Measurements from ENCODE around the gene TXLNB.
"Not testable (repeated sequence)": the region's sequence is repeated elsewhere in the genome, so short reads cannot be mapped to it uniquely, and the experiment has no call there.

Gene TXLNB

DNA sequence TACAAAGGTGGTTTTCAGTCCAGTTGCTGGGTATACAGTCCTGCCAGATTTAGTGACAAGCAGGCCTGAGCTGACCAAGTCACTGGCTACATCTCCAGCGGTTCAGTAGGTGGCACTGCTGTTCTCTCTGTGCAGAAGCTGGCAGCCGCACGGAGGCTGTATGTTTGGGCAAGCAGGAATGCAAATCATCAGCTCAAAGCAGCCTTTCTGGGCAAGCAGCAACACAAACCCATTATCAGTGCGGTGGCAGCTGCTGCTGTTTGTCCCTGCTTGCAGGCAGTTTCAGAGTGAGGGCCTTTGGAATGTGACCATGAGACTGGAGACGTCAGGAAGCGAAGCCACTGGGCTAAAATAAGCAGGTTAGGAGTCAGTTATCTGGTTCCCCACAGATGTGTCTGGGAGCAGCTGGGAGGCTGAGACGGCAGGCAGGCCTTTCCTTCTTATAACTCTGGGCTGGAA is 72.5 kb downstream of the TXLNB start (continued):
- TF ChIP-seq, protein P1, sequence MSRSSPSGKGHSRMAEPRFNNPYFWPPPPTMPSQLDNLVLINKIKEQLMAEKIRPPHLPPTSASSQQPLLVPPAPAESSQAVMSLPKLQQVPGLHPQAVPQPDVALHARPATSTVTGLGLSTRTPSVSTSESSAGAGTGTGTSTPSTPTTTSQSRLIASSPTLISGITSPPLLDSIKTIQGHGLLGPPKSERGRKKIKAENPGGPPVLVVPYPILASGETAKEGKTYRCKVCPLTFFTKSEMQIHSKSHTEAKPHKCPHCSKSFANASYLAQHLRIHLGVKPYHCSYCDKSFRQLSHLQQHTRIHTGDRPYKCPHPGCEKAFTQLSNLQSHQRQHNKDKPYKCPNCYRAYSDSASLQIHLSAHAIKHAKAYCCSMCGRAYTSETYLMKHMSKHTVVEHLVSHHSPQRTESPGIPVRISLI (tag by site-specific recombination; IDR thresholded peaks at IDR 0.05) = no peak
- TF ChIP-seq ZNF654 (tag by site-specific recombination; IDR thresholded peaks at IDR 0.05; ENCODE audit: low read depth) = peak; percentile 92
- peak; percentile 76 for TF ChIP-seq ZNF660 (tag by site-specific recombination; IDR thresholded peaks at IDR 0.05)
- peak; percentile 86 for TF ChIP-seq ZNF2 (tag by site-specific recombination; IDR thresholded peaks at IDR 0.05)
- no peak for TF ChIP-seq ZNF658 (tag by site-specific recombination; IDR thresholded peaks at IDR 0.05)
- TF ChIP-seq ZSCAN23 (tag by site-specific recombination; IDR thresholded peaks at IDR 0.05) = no peak
- TF ChIP-seq ZBTB17 (tag by site-specific recombination; IDR thresholded peaks at IDR 0.05) = peak; percentile 46; the same call in 1 of the 2 replicates
- TF ChIP-seq OVOL3 (tag by site-specific recombination; IDR thresholded peaks at IDR 0.05) = no peak
- peak; percentile 76; the same call in 1 of the 2 replicates for TF ChIP-seq ZSCAN30 (tag by site-specific recombination; IDR thresholded peaks at IDR 0.05)
- TF ChIP-seq, protein P2, sequence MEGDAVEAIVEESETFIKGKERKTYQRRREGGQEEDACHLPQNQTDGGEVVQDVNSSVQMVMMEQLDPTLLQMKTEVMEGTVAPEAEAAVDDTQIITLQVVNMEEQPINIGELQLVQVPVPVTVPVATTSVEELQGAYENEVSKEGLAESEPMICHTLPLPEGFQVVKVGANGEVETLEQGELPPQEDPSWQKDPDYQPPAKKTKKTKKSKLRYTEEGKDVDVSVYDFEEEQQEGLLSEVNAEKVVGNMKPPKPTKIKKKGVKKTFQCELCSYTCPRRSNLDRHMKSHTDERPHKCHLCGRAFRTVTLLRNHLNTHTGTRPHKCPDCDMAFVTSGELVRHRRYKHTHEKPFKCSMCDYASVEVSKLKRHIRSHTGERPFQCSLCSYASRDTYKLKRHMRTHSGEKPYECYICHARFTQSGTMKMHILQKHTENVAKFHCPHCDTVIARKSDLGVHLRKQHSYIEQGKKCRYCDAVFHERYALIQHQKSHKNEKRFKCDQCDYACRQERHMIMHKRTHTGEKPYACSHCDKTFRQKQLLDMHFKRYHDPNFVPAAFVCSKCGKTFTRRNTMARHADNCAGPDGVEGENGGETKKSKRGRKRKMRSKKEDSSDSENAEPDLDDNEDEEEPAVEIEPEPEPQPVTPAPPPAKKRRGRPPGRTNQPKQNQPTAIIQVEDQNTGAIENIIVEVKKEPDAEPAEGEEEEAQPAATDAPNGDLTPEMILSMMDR (tag by site-specific recombination; IDR thresholded peaks at IDR 0.05) = peak; percentile 88
- no peak for TF ChIP-seq ZNF621 (tag by site-specific recombination; IDR thresholded peaks at IDR 0.05)
- no peak for TF ChIP-seq ZNF24 (tag by site-specific recombination; IDR thresholded peaks at IDR 0.05)
- TF ChIP-seq, protein P3, sequence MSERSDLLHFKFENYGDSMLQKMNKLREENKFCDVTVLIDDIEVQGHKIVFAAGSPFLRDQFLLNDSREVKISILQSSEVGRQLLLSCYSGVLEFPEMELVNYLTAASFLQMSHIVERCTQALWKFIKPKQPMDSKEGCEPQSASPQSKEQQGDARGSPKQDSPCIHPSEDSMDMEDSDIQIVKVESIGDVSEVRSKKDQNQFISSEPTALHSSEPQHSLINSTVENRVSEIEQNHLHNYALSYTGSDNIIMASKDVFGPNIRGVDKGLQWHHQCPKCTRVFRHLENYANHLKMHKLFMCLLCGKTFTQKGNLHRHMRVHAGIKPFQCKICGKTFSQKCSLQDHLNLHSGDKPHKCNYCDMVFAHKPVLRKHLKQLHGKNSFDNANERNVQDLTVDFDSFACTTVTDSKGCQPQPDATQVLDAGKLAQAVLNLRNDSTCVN (tag by site-specific recombination; optimal IDR thresholded peaks at IDR 0.05) = no peak
- TF ChIP-seq, protein P4, sequence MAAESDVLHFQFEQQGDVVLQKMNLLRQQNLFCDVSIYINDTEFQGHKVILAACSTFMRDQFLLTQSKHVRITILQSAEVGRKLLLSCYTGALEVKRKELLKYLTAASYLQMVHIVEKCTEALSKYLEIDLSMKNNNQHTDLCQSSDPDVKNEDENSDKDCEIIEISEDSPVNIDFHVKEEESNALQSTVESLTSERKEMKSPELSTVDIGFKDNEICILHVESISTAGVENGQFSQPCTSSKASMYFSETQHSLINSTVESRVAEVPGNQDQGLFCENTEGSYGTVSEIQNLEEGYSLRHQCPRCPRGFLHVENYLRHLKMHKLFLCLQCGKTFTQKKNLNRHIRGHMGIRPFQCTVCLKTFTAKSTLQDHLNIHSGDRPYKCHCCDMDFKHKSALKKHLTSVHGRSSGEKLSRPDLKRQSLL (tag by site-specific recombination; IDR thresholded peaks at IDR 0.05) = no peak
- TF ChIP-seq, protein P5, sequence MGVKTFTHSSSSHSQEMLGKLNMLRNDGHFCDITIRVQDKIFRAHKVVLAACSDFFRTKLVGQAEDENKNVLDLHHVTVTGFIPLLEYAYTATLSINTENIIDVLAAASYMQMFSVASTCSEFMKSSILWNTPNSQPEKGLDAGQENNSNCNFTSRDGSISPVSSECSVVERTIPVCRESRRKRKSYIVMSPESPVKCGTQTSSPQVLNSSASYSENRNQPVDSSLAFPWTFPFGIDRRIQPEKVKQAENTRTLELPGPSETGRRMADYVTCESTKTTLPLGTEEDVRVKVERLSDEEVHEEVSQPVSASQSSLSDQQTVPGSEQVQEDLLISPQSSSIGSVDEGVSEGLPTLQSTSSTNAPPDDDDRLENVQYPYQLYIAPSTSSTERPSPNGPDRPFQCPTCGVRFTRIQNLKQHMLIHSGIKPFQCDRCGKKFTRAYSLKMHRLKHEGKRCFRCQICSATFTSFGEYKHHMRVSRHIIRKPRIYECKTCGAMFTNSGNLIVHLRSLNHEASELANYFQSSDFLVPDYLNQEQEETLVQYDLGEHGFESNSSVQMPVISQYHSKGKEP (tag by site-specific recombination; IDR thresholded peaks at IDR 0.05) = 0 out of 2 replicates have a peak, but pooled peaks have one; percentile 28
- TF ChIP-seq ZNF600 (tag by site-specific recombination; IDR thresholded peaks at IDR 0.05) = 0 out of 2 replicates have a peak, but pooled peaks have one; percentile 34
- no peak for TF ChIP-seq ZNF776 (tag by site-specific recombination; IDR thresholded peaks at IDR 0.05; ENCODE audit: borderline replicate concordance)
- TF ChIP-seq ZNF701 (tag by site-specific recombination; IDR thresholded peaks at IDR 0.05) = no peak
- 0 out of 2 replicates have a peak, but pooled peaks have one; percentile 16 for TF ChIP-seq ZNF335 (tag by site-specific recombination; conservative IDR thresholded peaks at IDR 0.05)
- peak; percentile 38; the same call in 1 of the 2 replicates for TF ChIP-seq HOXC10 (CRISPR knock-in tag; IDR thresholded peaks at IDR 0.05)
- TF ChIP-seq ZNF354C (tag by site-specific recombination; IDR thresholded peaks at IDR 0.05; ENCODE audit: borderline replicate concordance, low read depth) = no peak

DNA sequence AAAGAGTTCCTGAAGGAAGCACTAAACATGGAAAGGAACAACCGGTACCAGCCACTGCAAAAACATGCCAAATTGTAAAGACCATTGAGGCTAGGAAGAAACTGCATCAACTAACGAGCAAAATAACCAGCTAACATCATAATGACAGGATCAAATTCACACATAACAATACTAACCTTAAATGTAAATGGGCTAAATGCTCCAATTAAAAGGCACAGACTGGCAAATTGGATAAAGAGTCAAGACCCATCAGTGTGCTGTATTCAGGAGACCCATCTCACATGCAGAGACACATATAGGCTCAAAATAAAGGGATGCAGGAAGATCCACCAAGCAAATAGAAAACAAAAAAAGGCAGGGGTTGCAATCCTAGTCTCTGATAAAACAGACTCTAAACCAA is 79.3 kb downstream of the TXLNB start:
- H3K27ac ChIP-seq (ENCODE audit: extremely low read depth, low read depth, low read length); H3K9me3 ChIP-seq (ENCODE audit: control insufficient read depth, insufficient read depth, low read depth, low read length); H3K4me1 ChIP-seq (ENCODE audit: control insufficient read depth, insufficient read depth, low read length); POLR2A ChIA-PET; H3K36me3 ChIP-seq (ENCODE audit: control insufficient read depth in 2 of 2, insufficient read depth in 1 of 2, low read length in 2 of 2); H3K4me3 ChIP-seq (ENCODE audit: low read depth, low read length); CTCF ChIA-PET: not testable (repeated sequence)

DNA sequence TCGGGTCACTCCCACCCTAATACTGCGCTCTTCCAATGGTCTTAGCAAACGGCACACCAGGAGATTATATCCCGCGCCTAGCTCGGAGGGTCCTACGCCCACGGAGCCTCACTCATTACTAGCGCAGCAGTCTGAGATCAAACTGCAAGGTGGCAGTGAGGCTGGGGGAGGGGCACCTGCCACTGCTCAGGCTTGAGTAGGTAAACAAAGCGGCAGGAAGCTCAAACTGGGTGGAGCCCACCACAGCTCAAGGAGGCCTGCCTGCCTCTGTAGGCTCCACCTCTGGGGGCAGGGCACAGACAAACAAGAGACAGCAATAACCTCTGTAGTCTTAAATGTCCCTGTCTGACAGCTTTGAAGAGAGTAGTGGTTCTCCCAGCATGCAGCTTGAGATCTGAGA is 81.0 kb downstream of the TXLNB start:
- H3K27ac ChIP-seq (ENCODE audit: extremely low read depth, low read depth, low read length); H3K4me1 ChIP-seq (ENCODE audit: control insufficient read depth, insufficient read depth, low read length); H3K9me3 ChIP-seq (ENCODE audit: control insufficient read depth, insufficient read depth, low read depth, low read length); H3K36me3 ChIP-seq (ENCODE audit: control insufficient read depth in 2 of 2, insufficient read depth in 1 of 2, low read length in 2 of 2); POLR2A ChIA-PET; H3K4me3 ChIP-seq (ENCODE audit: low read depth, low read length): not testable (repeated sequence)
- CTCF ChIA-PET = interaction anchor here (0.6 to 1.8 kb wide), 2 partner anchors 8 to 541 kb away, joined by 3 to 6 read pairs; no protein-coding TSS in a partner anchor

Measured in HEK293 (cell line).